C4-2B (cell line): Measurements from ENCODE around the gene BIRC6.
"Not testable (repeated sequence)": the region's sequence is repeated elsewhere in the genome, so short reads cannot be mapped to it uniquely, and the experiment has no call there.

Experiments
- H3K27ac ChIP-seq: fragments of 450-650 bp; 2 replicates; pipeline ENCODE4 v1.5.1; 2017
- CTCF ChIP-seq: fragments of 450-650 bp; conservative IDR thresholded peaks from 2 replicates; pipeline ENCODE4 v1.5.1; 2017; ENCODE audit warnings: mild to moderate bottlenecking
- ZFX ChIP-seq: fragments of 450-650 bp; IDR thresholded peaks from 2 replicates; pipeline ENCODE4 v1.6.1; 2017

BIRC6 gene

GRCh38 chr2:32356681-32357317 is at the start of gene BIRC6:
Gene BIRC6, plus strand, starts transcription at chr2:32357023. Its CDS starts 139 bp downstream, at chr2:32357162.
- peak within 1 kb of the TSS; percentile 95 for H3K27ac ChIP-seq
- TF ChIP-seq CTCF (no peak), ZFX (no peak)

GRCh38 chr2:32310577-32310976 is 46.2 kb upstream of the BIRC6 start:
- TF ChIP-seq CTCF = no peak
- no peak for TF ChIP-seq ZFX

DNA sequence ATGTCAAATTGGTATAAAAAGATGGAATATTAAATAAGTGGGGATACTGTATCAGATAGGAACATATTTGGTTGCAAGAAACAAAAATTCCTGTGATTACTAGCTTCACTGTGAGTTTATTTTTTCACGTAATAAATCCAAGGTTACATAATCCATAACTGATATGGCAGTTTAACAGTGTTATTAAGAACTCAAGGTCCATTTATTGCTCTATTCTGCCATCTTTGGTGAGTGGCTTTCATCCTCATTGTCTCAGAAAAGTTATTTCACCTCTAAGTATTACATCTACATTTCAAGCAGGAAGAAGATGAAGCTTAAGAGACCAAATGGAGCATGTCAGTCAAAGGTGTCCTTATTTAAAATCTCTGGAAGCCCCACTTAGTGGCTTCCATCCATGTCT is 41.9 kb upstream of the BIRC6 start:
- H3K27ac ChIP-seq = no peak overlapping the region
- TF ChIP-seq ZFX (no peak), CTCF (no peak)

More at GRCh38 chr2:32310577-32310976, 46.2 kb upstream of the BIRC6 start:
- no peak overlapping the region for H3K27ac ChIP-seq

GRCh38 chr2:32328679-32329078 is 28.1 kb upstream of the BIRC6 start:
- H3K27ac ChIP-seq = peak overlapping the region; percentile 26; the same call in 1 of the 2 replicates

DNA sequence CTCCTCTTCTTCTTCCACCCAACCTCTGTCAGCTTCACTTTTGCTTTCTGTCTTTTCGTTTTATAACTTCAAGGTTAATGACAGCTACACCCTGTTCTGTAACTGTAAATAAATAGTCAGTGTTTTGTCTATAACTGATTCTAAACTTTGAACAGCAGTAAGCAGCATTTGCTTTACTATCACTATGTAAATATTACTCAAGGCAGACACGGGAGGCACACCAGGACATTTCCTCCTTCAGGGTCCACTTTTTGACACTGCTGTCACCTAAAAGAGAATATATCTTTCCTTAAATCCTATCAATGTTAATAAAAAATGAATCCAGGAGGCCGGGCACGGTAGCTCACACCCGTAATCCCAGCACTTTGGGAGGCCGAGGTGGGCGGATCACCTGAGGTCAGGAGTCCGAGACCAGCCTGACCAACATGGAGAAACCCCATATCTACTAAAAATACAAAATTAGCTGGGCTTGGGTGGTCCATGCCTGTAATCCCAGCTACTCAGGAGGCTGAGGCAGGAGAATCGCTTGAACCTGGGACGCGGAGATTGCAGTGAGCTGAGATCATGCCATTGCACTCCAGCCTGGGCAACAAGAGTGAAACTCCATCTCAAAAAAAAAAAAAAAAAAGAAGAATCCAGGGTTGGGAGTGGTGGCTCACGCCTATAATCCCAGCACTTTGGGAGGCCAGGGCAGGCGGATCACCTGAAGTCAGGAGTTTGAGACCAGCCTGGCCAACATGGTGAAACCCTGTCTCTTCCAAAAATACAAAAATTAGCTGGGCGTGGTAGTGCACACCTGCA is 27.4 kb upstream of the BIRC6 start:
- peak overlapping the region; percentile 69 for H3K27ac ChIP-seq

DNA sequence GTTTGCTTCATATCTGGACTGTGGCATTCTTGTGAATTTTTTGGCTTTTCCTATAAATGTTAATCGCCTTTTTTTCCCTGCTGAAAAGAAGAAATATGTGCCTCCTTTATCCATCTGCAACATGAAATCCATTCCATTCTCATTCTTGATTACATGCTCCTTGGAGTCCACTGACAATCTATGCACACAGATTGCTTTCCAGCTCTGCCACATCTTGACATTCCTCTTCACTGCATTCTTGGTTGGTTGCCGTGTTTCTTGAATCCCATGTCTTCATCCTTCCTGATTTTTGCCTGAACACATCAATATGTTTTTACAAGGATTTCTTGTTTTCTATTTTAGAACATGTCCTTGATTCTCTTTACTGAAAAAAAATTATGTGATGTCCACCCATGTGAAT is 26.7 kb upstream of the BIRC6 start:
- TF ChIP-seq ZFX (no peak), CTCF (no peak)
- H3K27ac ChIP-seq = peak overlapping the region; percentile 69; the same call in 1 of the 2 replicates

- H3K27ac ChIP-seq = no peak overlapping the region
- TF ChIP-seq CTCF = no peak
- no peak for TF ChIP-seq ZFX
These were observed 14.0 kb upstream of the BIRC6 start for GRCh38 chr2:32342801-32343200.

- H3K27ac ChIP-seq = not testable (repeated sequence)
These were observed 6.0 kb upstream of the BIRC6 start for GRCh38 chr2:32350797-32351196.
